Activated CD4-positive, alpha-beta T cell treated with anti-CD3 and anti-CD28 coated beads, Interleukin-2, amount 50 U/mL, for 24 hours (primary cell): ENCODE measurements around the gene NRG3.
"Not testable (repeated sequence)": the region's sequence is repeated elsewhere in the genome, so short reads cannot be mapped to it uniquely, and the experiment has no call there.

Experiments
- DNase-seq, 2 donors: peaks; one replicate each; pipeline ENCODE4 v3.0.0-alpha.2; 2020; ENCODE audit warnings: low read depth in 1 of 2, low spot score in 1 of 2

The NRG3 gene

DNA sequence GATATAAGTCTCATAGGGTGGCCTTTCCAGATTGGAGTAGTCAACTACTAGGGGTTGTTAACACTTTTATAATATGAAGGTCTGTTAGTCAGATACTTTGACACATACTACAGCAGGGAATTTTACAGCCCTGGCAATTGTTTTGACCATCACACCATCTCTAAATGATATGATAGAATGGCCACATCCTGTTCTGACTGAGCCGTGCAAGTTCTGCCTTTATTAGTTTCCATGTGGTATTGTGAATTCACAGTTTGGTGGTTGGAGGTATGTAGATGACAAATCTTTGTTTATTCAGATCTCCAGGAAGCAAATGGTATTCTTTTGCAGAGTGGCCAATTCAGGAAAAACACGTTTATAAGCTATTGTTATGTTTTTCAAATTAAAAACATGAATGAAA is 83.0 kb downstream of the NRG3 start:
- no peak for DNase-seq

- no peak for DNase-seq
Observed at GRCh38 chr10:81959016-81959415, 84.0 kb downstream of the NRG3 start.

DNA sequence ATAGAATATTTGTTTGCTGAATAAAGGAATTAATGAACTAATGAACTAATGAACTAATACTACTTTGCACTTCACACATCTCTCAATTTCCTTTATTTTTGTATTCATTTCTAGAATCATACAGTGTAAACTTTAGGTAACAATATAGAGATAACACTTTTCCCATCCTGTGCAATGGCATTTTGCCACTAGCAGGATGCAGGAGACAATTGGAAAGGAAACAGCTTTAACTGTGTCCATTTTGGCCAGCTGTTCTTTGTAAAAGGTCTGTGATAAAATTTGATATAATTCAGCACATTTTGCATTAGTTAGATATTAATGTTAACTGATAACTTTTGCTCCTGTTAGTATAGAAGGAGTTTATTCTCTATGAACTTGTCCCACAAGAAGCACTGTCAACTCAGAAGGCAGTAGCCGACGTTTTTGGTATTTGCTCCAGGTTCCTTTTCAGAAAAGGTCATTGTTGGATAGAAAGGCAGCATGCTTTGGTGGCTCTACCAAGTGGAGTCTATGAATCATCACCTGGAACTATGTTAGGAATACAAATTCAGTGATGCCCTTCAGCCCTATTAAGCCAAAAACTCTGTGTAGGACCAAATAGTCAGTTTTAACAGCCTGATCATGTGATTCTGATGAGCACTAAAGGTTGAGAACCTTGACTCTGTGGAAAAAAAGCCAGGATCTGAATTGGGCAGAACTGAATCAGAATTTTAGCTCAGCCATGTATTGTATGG is 86.6 kb downstream of the NRG3 start:
- no peak for DNase-seq

DNA sequence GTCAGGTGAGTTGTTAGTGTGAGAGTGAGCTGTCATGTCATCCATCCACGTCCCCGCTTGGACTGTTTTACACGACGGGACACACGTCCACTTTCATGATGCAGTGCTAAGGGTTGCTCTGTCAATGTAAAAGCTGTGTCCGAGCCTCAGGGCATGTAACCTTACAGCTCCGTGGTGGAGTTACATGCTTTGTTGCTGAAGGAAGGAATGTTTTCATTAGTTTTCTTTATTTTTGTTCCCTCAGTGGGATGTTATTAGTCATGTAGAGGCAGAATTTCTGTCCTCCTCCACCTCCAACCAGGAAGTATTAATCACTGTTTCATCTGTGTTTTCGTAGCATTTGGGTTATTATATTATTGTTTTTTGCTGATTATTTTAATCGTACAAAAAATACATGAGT is 88.6 kb downstream of the NRG3 start:
- no peak for DNase-seq

- no peak for DNase-seq
Observed at GRCh38 chr10:81967716-81968115, 92.7 kb downstream of the NRG3 start.

DNA sequence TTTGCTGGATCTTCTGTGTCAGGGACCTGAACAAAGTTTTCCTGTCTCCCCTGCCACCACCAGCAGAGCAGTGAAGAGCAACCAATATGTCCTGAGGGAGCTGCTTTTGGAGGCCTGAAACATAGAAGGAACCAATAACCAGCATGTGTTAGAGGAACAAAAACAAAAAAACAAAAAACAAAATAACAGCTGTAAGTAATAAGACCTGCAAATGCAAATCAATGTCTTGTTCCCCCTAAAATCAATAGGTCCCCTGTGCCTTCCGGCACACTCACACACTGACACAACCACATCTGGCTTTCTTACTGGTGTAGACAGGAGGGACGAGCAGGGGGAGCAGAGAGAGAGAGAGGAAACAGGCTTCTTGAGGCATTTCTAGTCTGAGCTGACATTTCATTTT is 94.1 kb downstream of the NRG3 start:
- no peak for DNase-seq

- DNase-seq, result no peak
Observed at GRCh38 chr10:81978238-81978637, 103.2 kb downstream of the NRG3 start.

DNA sequence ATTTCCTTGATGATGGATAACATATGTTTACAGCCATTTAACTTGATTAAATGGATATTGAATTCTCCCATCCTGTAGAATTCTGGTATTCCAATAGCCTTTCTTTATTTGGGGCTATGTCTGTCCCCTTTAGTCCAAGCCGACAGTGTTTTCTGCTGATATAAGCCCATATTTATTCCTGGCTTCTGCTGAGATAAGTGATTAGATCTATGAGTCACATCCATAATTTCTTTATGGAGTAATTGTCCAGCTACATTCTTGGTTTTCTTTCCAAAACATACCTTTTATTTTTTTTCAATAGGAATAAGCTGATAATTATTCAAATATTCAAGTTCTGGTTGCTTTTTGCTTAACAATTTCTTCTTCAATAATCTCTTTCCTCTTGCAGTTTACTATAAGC is 106.7 kb downstream of the NRG3 start:
- DNase-seq, result no peak

DNA sequence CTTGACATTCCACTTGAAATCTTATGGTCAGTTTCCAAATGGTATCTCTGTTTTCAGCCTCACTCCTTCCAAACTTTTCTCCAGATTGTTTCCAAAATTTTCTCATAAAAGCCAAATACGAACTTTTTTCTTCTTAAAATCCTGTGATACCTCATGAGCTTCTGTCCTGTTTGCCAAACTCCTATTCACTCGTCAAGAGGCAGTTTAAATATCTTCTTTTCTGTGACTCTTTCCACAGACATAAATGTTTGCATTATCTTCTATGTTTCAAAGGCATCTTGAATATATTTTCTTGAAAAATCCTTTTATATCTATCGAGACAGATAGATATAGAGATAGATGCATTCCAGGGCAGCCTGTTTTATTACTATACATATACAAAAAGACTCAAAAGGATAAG is 109.4 kb downstream of the NRG3 start:
- no peak for DNase-seq

- no peak for DNase-seq
Observed at GRCh38 chr10:81995254-81995653, 120.3 kb downstream of the NRG3 start.

- DNase-seq, result no peak
Observed at GRCh38 chr10:81996927-81997326, 121.9 kb downstream of the NRG3 start.

GRCh38 chr10:82020999-82021398 is 146.0 kb downstream of the NRG3 start:
- DNase-seq, result no peak

- no peak for DNase-seq
Observed at GRCh38 chr10:82027711-82028110, 152.7 kb downstream of the NRG3 start.

DNA sequence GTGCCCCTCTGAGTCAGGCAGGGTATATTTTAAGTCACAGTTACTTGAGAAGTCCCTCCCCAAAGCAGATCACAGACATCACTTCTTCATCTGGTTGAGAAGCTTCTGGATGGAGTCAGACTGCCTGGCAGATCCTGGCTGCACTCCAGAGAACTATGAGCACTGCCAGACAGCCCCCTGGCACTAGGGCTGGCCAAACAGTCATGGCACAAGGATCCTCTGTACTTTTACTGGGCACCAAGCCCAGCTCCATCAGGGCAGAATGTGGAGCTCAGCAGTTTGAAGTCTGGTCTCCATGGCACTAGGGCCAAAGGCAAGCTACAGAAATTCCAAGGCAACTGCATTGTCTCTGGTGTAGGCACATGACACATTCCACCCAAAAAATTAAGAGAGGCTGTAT is 162.1 kb downstream of the NRG3 start:
- no peak for DNase-seq

DNA sequence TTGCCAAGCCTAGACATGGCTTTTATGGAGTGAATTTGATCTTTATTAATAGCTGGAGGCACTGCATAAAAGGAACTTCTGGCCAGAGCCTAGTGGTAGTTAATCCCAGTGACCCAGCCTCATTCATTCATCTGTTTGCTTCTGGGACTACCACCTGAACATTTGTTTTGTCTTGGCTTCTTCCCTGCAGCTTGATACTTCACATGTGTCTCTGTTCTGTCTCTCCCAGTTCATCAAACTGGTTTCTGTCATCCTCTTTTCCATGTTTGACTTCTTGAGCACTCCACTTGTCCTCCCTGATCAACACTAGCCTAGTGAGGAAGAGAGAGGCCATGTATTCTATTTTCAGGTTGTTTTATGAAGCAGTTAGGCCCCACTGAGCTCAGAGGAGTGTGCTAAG is 163.6 kb downstream of the NRG3 start:
- no peak for DNase-seq

DNA sequence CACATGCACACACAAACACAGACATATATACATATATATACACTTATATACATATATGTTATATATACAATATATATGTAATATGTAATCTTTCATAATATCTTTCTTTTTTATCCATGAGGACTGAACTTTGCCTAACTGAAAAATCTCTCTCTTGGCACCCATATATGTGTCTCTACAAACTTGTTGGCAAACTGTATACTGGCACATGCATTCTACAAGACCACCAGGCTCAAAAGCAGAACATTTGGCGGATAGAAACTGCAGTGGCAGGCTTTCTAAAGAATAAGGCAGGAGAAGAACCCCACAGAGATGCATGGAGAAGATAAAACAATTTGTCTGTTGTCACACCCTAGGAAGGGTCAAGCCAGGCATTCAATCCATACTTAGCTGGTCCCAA is 165.3 kb downstream of the NRG3 start:
- DNase-seq, result no peak

DNA sequence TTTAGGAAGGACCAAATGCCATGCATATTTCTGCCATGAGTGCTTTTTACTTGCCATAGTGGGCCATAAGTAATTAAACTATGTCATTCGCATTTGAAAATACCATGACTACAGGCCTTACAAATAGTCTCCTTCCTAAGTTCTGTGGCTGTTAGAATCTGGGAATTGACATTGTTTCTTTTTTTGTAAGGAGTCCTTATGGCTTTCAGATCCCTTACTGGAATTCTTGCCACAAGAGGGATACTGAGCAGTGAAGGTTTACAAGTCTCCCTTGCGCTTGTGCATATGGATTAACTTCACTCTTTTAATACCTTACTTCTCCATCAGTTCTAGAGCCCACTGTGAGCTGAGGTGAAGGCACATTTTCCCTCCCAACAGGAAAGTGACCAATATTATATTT is 166.0 kb downstream of the NRG3 start:
- DNase-seq, result no peak

DNA sequence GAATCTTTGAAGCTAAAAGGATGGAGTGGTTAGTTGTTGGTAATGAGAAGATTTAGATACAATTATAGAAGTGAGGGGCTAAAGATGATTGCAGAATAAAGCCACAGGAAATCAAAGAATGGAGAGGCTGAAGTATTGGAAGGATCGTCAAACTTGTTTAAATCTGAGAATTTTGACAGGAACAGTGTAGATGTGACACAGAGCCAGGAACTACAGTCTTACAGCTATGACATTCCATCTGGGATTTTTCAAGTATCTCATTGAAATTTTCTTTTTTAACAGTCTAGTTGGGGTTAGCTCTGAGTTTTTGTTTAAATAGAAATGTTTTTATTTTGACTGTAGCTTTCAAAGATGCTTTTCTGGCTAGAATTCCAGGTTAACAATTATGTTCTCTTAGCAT is 181.4 kb downstream of the NRG3 start:
- no peak for DNase-seq

- DNase-seq, result not testable (repeated sequence)
Observed at GRCh38 chr10:82067192-82067591, 192.2 kb downstream of the NRG3 start.

- DNase-seq, result no peak
Observed at GRCh38 chr10:82068501-82068900, 193.5 kb downstream of the NRG3 start.

DNA sequence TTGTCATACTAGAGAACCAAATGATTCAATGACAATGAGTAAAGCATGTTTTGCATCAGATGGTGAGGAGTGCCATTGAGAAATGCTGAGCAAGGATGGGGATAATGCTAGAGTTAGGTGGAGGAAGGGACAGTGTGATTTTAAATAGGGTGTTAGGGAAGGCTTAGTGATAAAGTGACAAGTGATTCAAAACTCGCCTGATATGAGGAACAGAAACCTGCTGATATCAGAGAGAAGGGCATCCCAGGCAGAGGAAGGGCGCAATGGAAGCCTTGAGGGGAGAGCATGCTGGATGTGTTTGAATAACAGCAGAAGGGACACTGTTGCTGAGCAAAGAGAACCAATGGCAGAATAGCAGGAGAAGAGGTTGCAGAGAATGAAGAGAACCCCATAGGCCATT is 196.2 kb downstream of the NRG3 start:
- DNase-seq, result no peak

DNA sequence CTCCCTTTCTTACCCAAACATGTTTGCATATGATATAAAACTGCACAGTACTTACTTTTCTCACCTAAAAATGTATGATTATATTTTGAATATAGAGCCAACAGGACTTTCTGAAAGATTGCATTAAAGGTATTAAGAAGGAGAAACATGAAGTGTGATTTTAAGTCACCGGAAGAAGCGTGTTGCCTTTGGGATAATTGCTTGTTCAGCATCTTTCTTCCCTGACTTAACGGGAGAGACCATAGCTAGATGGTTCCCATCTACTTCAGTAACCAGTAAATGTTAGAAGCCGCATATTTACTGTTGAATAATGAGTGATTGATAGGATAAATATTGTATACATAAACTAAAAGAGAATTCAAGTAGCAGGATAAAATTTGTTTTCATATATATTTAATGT is 197.1 kb downstream of the NRG3 start:
- DNase-seq, result no peak

- no peak for DNase-seq
Observed at GRCh38 chr10:82075605-82076004, 200.6 kb downstream of the NRG3 start.

GRCh38 chr10:82084496-82084895 is 209.5 kb downstream of the NRG3 start:
- DNase-seq, result no peak
